SH-SY5Y (cell line): ENCODE results near the gene PCSK4.
A peak's percentile ranks its signal among the peaks of the same experiment; 100 is the strongest.

ENCODE experiments used
- GATA2 ChIP-seq: IDR thresholded peaks from 2 replicates; pipeline ENCODE4 v1.6.1; 2011; ENCODE audit warnings: mild to moderate bottlenecking, low read depth, low read length
- GATA3 ChIP-seq: IDR thresholded peaks from 2 replicates; pipeline ENCODE4 v1.6.1; 2011; ENCODE audit warnings: low read depth, mild to moderate bottlenecking, low read length, moderate library complexity

PCSK4 gene

GRCh38 chr19:1490311-1491113, at the start of gene PCSK4:
TSS of gene PCSK4 (minus strand) at chr19:1490350. CDS start at chr19:1490346, 4 bp downstream.
- TF ChIP-seq GATA3 = no peak
- peak; percentile 21; the same call in 1 of the 2 replicates for TF ChIP-seq GATA2

- TF ChIP-seq GATA3 (no peak), GATA2 (no peak)
Measured at GRCh38 chr19:1538978-1539377, 48.8 kb upstream of the PCSK4 start.

GRCh38 chr19:1534972-1535371, 44.8 kb upstream of the PCSK4 start:
- no peak for TF ChIP-seq GATA2
- no peak for TF ChIP-seq GATA3

- TF ChIP-seq GATA2 (no peak), GATA3 (no peak)
Measured at GRCh38 chr19:1533510-1534150, 43.5 kb upstream of the PCSK4 start.

DNA sequence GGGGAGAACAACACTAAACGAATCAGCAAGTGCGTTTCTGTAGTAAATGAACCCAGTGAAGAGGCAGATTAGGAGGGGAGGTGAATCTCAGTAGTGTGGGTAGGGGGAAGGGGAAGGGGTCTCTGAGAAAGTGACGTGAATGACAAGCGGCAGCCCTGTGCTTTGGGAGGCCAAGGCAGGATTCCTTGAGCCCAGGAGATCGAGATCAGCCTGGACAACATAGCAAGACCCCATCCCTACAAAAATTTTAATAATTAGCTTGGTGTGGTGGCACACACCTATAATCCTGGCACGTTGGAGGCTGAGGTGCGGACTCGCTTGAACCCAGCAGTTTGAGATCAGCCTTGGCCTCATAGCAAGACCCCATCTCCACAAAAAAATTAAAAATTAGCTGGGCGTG, 41.9 kb upstream of the PCSK4 start:
- no peak for TF ChIP-seq GATA3
- no peak for TF ChIP-seq GATA2

DNA sequence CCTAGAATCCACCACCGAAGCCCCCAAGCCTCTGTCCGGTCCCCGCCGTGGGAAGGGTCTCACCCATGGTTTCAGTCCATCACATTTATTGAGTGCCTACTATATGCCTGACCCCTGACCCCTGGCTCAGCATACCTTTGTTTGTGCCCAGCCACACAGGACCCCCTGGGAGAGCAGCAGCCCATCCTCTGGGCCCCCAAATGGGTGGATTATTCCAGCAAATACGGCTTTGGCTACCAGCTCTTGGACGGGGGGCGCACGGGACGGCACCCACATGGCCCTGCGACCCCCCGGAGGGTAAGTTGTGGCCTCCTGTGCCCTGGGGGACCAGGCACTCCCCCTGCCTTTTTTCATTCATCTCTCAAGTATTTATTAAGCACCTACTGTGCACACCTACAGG, 41.4 kb upstream of the PCSK4 start:
- TF ChIP-seq GATA3 (no peak), GATA2 (no peak)

DNA sequence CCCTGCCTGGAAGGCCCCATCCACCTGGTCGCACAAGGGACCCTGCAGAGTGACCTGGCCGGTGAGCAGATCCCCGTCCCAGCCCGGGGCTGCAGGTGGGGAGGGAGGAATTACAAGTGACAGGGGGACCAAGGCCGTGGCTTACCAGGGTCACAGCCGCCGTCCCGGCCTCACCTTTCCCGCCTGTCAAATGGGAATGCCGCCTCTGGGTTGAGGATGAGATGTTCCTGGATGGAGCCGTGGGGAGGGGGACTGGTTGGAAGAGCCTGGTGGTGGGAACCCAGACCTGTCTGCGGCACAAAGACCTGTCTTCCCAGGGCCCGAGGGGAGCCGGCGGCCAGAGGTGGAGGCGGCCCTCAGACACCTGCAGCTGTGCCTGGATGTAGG, 39.3 kb upstream of the PCSK4 start:
- no peak for TF ChIP-seq GATA3
- no peak for TF ChIP-seq GATA2

DNA sequence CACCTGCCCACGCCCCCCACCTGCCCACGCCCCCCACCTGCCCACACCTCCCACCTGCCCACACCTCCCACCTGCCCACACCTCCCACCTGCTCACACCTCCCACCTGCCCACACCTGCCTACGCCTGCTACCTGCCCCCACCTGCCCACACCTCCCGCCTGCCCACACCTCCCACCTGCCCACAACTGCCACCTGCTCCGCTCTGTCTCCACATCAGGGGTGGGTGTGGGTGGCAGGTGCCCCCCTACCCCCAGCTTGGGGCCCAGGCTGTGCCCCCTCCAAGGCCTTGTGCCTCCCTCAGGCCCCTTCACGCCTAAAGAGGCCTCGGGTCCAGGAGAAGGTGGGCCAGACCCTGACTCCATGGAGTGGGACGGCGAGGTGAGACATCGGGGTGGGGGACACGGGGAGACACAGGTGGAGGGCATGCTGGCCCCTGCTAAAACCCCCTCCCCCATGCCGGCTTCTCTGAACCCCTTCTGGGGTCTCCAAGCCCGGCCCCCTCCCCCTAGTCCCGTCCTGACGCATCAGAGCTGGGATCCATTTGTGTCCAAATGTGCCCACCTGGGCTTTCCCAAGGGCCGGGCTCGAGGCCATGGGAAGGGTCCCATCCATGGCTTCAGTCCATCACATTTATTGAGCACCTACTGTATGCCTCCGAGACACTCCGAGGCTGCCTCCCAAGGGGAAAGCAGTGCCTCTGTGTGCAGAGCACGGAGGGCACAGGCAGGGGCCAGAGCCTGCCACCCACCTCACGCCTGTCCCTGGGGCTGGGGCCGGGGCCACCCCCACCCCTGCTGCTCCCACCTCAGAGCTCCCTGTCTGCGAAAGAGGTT, 38.7 kb upstream of the PCSK4 start:
- TF ChIP-seq GATA3 (no peak), GATA2 (no peak)

- TF ChIP-seq GATA3 (no peak), GATA2 (no peak)
Measured at GRCh38 chr19:1527650-1528309, 37.6 kb upstream of the PCSK4 start.

DNA sequence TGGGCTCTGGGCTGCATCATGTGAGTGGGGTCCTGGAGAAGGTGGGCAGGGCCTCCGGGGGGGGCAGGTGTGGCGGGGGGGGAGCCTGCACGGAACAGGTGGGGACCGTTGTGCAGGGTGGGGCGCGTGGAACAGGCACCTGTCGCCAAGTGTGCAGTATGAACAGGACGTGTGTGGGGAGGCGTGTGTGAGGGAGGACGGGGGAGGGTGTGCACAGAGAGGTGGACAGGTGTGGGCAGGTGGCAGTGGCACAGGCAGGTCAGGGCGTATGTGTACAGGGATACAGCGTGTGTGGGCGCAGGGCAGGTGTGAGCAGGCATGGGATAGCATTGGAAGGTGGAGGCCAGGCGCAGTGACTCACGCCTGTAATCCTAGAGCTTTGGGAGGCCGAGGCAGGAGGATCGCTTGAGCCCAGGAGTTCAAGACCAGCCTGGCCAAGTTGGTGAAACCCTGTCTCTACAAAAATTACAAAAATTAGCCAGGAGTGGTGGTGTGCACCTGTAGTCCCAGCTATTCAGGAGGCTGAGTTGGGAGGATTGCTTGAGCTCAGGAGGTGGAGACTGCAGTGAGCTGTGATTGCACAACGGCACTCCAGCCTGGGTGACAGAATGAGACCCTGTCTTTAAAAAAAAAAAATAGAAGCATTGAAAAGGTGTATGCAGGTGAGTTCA, 37.0 kb upstream of the PCSK4 start:
- no peak for TF ChIP-seq GATA2
- TF ChIP-seq GATA3 = no peak

DNA sequence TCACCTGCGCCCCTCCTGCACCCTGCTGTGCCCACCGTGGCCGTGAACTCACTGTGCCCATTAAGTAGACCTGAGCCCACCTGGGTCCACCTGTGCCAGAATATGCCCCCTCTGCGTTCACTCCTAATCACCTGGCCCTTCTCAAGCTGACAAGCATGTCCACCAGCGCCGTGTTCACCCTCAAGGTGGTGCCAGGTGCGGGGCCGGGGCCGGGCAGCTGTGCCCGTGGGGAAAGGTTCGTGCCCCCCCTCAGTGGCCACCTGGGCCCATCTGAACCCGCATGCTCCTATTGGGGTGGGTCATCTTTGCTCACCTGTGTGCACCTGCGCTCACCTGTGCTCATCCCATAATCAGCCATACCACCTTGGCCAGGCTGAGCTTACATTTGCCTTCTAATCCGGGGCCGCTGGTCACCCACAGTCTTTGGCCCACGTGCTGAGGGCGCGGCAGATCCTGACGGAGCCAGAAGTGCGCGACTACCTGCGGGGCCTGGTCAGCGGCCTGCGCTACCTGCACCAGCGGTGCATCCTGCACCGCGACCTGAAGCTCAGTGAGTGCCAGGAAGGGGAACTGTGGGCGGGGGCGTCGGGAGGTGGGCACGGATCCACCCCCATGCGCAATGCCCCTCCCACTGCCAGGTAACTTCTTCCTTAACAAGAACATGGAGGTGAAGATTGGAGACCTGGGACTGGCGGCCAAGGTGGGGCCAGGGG, 36.1 kb upstream of the PCSK4 start:
- TF ChIP-seq GATA2 (no peak), GATA3 (no peak)

GRCh38 chr19:1525343-1525742, 35.2 kb upstream of the PCSK4 start:
- no peak for TF ChIP-seq GATA3
- TF ChIP-seq GATA2 = no peak

- TF ChIP-seq GATA2 (no peak), GATA3 (no peak)
Measured at GRCh38 chr19:1524972-1525325, 34.8 kb upstream of the PCSK4 start.
